SK-N-SH treated with all-trans-retinoic acid at 6 μM for 48 hours (cell line): ENCODE results near the gene FAM3B.

Source experiments
- ARNTL ChIP-seq: fragments of 450-650 bp; formaldehyde crosslinking; IDR thresholded peaks from 2 replicates; pipeline ENCODE4 v1.5.0; 2020; ENCODE audit warnings: low read depth, mild to moderate bottlenecking, moderate library complexity, borderline replicate concordance
- CREB5 ChIP-seq: fragments of 250-450 bp; sonication (Bioruptor Pico); IDR thresholded peaks from 2 replicates; pipeline ENCODE4 v1.5.1; 2020; ENCODE audit warnings: low read depth, mild to moderate bottlenecking, moderate library complexity
- CSRNP3 ChIP-seq: fragments of 250-450 bp; sonication (Bioruptor Pico); IDR thresholded peaks from 2 replicates; pipeline ENCODE4 v1.5.1; 2021; ENCODE audit warnings: mild to moderate bottlenecking, moderate library complexity
- PATZ1 ChIP-seq: fragments of 250-450 bp; sonication (Bioruptor Pico); IDR thresholded peaks from 2 replicates; pipeline ENCODE4 v1.8.0; 2020; ENCODE audit warnings: mild to moderate bottlenecking, moderate library complexity, borderline replicate concordance
- POU6F1 ChIP-seq: fragments of 250-450 bp; sonication (Bioruptor Pico); IDR thresholded peaks from 2 replicates; pipeline ENCODE4 v1.8.0; 2021; ENCODE audit warnings: low read depth, mild to moderate bottlenecking, moderate library complexity, borderline replicate concordance
- RARB ChIP-seq: fragments of 250-450 bp; sonication (Bioruptor Pico); IDR thresholded peaks from 2 replicates; pipeline ENCODE4 v1.8.0; 2021; ENCODE audit warnings: mild to moderate bottlenecking, moderate library complexity
- TOX ChIP-seq: fragments of 250-450 bp; sonication (Bioruptor Pico); IDR thresholded peaks from 2 replicates; pipeline ENCODE4 v1.8.0; 2021; ENCODE audit warnings: mild to moderate bottlenecking, moderate library complexity, borderline replicate concordance
- ZC3H10 ChIP-seq: fragments of 250-450 bp; sonication (Bioruptor Pico); IDR thresholded peaks from 2 replicates; pipeline ENCODE4 v1.5.1; 2021; ENCODE audit warnings: mild to moderate bottlenecking, moderate library complexity
- ZFP3 ChIP-seq: fragments of 250-450 bp; sonication (Bioruptor Pico); IDR thresholded peaks from 2 replicates; pipeline ENCODE4 v1.5.0; 2020; ENCODE audit warnings: mild to moderate bottlenecking, moderate library complexity
- ZFP30 ChIP-seq: fragments of 450-650 bp; formaldehyde crosslinking; IDR thresholded peaks from 2 replicates; pipeline ENCODE4 v1.5.0; 2022; ENCODE audit warnings: mild to moderate bottlenecking, moderate library complexity

- TF ChIP-seq RARB: no peak
- TF ChIP-seq CSRNP3 (CRISPR knock-in tag): no peak
- no peak for TF ChIP-seq CREB5 (CRISPR knock-in tag)
- no peak for TF ChIP-seq TOX (CRISPR knock-in tag)
- no peak for TF ChIP-seq ZFP30 (CRISPR knock-in tag)
- TF ChIP-seq PATZ1: no peak
- TF ChIP-seq ZFP3 (CRISPR knock-in tag): no peak
- no peak for TF ChIP-seq POU6F1 (CRISPR knock-in tag)
- no peak for TF ChIP-seq ZC3H10
- no peak for TF ChIP-seq ARNTL (CRISPR knock-in tag)
Observed at GRCh38 chr21:41327753-41328152, 11.2 kb downstream of the FAM3B start.
